Parathyroid adenoma (tissue), 2 donors: ENCODE results near the gene PRKCA.

Experiments used
- H2AFZ ChIP-seq: fragments of 300-600 bp; sonication (generic); one replicate; pipeline ENCODE4 v1.7.0; 2017; ENCODE audit warnings: antibody characterized with exemption, mild to moderate bottlenecking
- H3K27ac ChIP-seq: fragments of 300-600 bp; sonication (generic); one replicate; pipeline ENCODE4 v1.7.0; 2017
- H3K27me3 ChIP-seq: fragments of 300-600 bp; sonication (generic); one replicate; pipeline ENCODE4 v1.7.0; 2017; ENCODE audit warnings: low read length; ENCODE audit not compliant: control insufficient read depth, insufficient read depth
- H3K36me3 ChIP-seq: fragments of 300-600 bp; sonication (generic); one replicate; pipeline ENCODE4 v1.7.0; 2017; ENCODE audit warnings: low read length; ENCODE audit not compliant: control insufficient read depth, insufficient read depth
- H3K4me1 ChIP-seq: fragments of 300-600 bp; sonication (generic); one replicate; pipeline ENCODE4 v1.7.0; 2017; ENCODE audit warnings: control low read depth
- H3K4me2 ChIP-seq: fragments of 300-600 bp; sonication (generic); one replicate; pipeline ENCODE4 v1.7.0; 2017; ENCODE audit warnings: low read length
- H3K4me3 ChIP-seq: fragments of 300-600 bp; sonication (generic); one replicate; pipeline ENCODE4 v1.7.0; 2017; ENCODE audit warnings: low read depth, low read length
- H3K79me2 ChIP-seq: fragments of 300-600 bp; sonication (generic); one replicate; pipeline ENCODE4 v1.7.0; 2017; ENCODE audit warnings: control low read depth
- H3K9ac ChIP-seq: fragments of 300-600 bp; sonication (generic); one replicate; pipeline ENCODE4 v1.7.0; 2017; ENCODE audit warnings: mild to moderate bottlenecking
- H3K9me3 ChIP-seq: fragments of 300-600 bp; sonication (generic); one replicate; pipeline ENCODE4 v1.7.0; 2017; ENCODE audit warnings: low read length; ENCODE audit not compliant: control insufficient read depth
- CTCF ChIP-seq: fragments of 300-600 bp; sonication (generic); IDR thresholded peaks from one replicate; pipeline ENCODE4 v1.7.0; 2017; ENCODE audit warnings: antibody characterized with exemption, mild to moderate bottlenecking
- donor health status: primary hyperparathyroidism.

Gene PRKCA

DNA sequence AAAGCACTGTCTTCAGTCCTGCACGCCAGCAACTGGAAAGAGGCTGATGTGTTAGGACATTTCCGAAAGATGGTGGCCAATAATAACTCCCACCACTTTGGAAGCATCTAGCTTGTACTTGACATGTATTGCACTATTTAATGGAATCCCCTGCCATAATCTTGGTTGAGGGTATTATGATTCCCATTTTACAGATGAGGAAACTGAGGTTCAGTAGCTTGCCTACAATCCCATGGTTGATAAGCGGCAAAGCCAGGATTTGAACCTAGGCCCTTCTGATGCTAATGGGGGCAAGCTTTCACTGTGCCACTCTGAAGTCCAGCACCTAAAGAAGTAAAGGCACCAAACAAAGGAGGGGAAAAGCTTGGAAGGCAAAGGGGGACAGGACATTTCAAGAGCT is 540.5 kb downstream of the PRKCA start:
- TF ChIP-seq CTCF: no peak
- Histone ChIP-seq H3K9me3 (no peaks in the 10 kb centered on the region), H3K4me1 (no peaks in the 10 kb centered on the region), H3K9ac (no peak overlapping the region), H3K36me3 (no peaks in the 10 kb centered on the region), H3K4me3 (no peak overlapping the region), H3K79me2 (no peaks in the 10 kb centered on the region), H3K4me2 (no peak overlapping the region), H3K27me3 (no peaks in the 10 kb centered on the region), H3K27ac (no peak overlapping the region), H2AFZ (no peak overlapping the region)

GRCh38 chr17:66843627-66844026 is 541.2 kb downstream of the PRKCA start:
- Histone ChIP-seq H3K4me1 (no peaks in the 10 kb centered on the region), H3K9me3 (no peaks in the 10 kb centered on the region), H3K79me2 (no peaks in the 10 kb centered on the region), H3K9ac (no peak overlapping the region), H3K4me3 (no peak overlapping the region), H2AFZ (no peak overlapping the region), H3K27me3 (no peaks in the 10 kb centered on the region), H3K4me2 (no peak overlapping the region), H3K36me3 (no peaks in the 10 kb centered on the region), H3K27ac (no peak overlapping the region)
- no peak for TF ChIP-seq CTCF

- no peaks in the 10 kb centered on the region for H3K79me2 ChIP-seq
- no peak overlapping the region for H3K27ac ChIP-seq
- TF ChIP-seq CTCF: no peak
- no peaks in the 10 kb centered on the region for H3K9me3 ChIP-seq
- no peaks in the 10 kb centered on the region for H3K27me3 ChIP-seq
- no peaks in the 10 kb centered on the region for H3K36me3 ChIP-seq
- no peak overlapping the region for H3K4me3 ChIP-seq
- H3K9ac ChIP-seq: no peak overlapping the region
- H3K4me2 ChIP-seq: no peak overlapping the region
- H3K4me1 ChIP-seq: no peaks in the 10 kb centered on the region
- H2AFZ ChIP-seq: no peak overlapping the region
These were observed 545.3 kb downstream of the PRKCA start for GRCh38 chr17:66847704-66848103.

DNA sequence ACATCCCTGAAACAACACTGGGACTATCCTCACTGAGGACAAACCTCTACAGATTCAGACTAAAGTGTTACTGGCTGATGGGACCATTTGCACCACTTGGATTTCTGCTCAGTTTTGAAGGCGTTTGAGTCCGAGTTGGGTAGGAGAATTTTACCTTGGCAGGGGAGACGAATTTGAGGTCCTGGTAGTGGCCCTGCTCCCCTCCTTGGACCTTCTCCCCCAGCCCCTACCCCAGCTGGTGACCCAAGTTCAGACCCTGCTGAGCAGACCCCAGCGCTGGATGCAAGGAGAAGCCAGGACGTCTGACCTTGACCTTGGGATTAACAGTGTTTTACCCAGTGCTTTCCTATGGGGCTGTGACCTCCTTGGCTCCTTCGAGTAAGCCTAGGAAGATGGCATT is 546.1 kb downstream of the PRKCA start:
- no peak for TF ChIP-seq CTCF

GRCh38 chr17:66849032-66849655 is 546.7 kb downstream of the PRKCA start:
- H3K4me3 ChIP-seq: no peak overlapping the region
- H2AFZ ChIP-seq: no peak overlapping the region
- no peaks in the 10 kb centered on the region for H3K4me1 ChIP-seq
- H3K9ac ChIP-seq: no peak overlapping the region
- H3K79me2 ChIP-seq: no peaks in the 10 kb centered on the region
- no peaks in the 10 kb centered on the region for H3K27me3 ChIP-seq
- H3K27ac ChIP-seq: no peak overlapping the region
- no peak overlapping the region for H3K4me2 ChIP-seq
- no peak for TF ChIP-seq CTCF
- H3K9me3 ChIP-seq: no peaks in the 10 kb centered on the region
- no peaks in the 10 kb centered on the region for H3K36me3 ChIP-seq

More for the DNA sequence above, 546.1 kb downstream of the PRKCA start:
- Histone ChIP-seq H3K79me2 (no peaks in the 10 kb centered on the region), H3K9ac (no peak overlapping the region), H3K27ac (no peak overlapping the region), H3K36me3 (no peaks in the 10 kb centered on the region), H3K27me3 (no peaks in the 10 kb centered on the region), H3K4me1 (no peaks in the 10 kb centered on the region), H2AFZ (no peak overlapping the region), H3K4me3 (no peak overlapping the region), H3K4me2 (no peak overlapping the region), H3K9me3 (no peaks in the 10 kb centered on the region)
